GM21423 (cell line): ENCODE data around the gene FKBP2.

Source experiments
- ATAC-seq: cut with Tn5 transposase; IDR thresholded peaks from one replicate; pipeline ENCODE4 v1.9.1; 2021; ENCODE audit warnings: mild to moderate bottlenecking, moderate library complexity; ENCODE audit not compliant: unreplicated experiment

FKBP2 gene

GRCh38 chr11:64260147-64260708, 19.3 kb downstream of the FKBP2 start:
- ATAC-seq: no peak

GRCh38 chr11:64261556-64262080, 20.7 kb downstream of the FKBP2 start:
- no peak for ATAC-seq

DNA sequence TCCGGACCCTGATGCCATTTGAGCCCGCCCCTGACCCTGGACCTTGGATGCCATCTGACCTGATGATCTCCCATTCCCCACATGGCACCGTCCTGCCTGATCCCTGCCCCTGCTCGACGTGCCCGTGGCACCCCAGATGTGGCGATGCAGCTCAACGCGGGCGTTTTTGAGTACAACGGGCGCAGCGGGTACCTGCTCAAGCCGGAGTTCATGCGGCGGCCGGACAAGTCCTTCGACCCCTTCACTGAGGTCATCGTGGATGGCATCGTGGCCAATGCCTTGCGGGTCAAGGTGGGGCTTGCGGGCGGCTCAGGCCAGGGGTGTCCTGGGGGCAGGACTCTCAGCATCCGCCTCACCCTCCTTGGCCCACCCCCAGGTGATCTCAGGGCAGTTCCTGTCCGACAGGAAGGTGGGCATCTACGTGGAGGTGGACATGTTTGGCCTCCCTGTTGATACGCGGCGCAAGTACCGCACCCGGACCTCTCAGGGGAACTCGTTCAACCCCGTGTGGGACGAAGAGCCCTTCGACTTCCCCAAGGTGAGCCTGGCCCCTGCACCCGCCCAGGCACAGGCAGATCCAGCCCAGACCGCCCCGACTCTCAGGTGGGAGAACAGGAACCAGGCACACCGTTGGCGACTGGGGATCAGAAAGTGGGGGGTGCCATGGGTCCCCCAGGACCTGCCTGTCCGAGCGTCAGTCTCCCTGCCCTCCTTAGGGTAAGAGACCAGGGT, 21.5 kb downstream of the FKBP2 start:
- no peak for ATAC-seq

DNA sequence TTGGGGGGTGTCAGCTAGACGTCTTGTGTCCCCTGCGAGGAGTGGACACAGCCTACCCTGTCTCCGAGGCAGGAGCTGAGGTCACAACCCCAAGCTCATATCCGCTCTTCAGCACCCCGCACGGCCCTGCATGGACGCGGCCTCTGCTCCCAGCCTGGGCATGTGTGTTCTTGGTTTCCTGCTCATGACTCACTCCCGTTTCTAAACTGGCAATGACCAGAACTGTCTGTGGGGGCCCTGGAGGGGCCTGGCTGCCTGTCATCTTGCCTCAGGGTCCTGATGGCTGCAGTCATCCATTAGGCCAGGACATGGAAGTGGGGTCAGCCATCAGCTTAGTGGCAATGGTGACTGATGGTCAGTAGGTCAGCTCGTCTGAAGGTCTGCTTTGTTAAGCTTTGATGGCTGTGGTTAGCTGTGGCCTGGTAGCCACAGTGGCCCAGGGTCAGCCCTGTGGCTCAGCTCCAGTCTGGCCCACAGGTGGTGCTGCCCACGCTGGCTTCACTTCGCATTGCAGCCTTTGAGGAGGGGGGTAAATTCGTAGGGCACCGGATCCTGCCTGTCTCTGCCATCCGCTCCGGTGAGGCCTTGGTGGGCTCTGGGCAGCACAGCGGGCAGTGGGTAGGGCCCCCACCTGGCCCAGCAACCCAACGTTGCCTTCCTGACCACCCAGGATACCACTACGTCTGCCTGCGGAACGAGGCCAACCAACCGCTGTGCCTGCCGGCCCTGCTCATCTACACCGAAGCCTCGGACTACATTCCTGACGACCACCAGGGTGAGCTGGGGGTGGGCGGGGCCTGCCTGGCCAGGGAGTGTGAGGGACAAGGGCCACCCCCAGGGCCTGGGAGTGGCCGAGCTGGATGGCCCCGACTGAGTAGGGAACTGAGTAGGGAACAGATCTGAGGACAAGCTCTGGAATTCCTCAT, 22.4 kb downstream of the FKBP2 start:
- no peak for ATAC-seq

DNA sequence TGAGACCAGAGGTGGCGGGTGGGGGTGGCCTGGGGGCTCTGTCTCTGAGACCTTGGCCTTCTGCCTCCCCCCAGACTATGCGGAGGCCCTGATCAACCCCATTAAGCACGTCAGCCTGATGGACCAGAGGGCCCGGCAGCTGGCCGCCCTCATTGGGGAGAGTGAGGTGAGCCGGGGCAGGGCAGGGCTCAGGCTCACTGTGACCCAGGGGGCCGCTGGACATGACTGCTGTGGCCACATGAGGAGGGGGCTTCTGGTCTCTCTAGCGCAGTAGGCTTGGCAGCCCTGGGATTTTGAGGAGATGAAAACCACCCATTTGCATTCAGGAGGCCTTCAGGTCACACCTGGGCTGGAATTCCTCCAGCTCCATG, 23.0 kb downstream of the FKBP2 start:
- no peak for ATAC-seq

DNA sequence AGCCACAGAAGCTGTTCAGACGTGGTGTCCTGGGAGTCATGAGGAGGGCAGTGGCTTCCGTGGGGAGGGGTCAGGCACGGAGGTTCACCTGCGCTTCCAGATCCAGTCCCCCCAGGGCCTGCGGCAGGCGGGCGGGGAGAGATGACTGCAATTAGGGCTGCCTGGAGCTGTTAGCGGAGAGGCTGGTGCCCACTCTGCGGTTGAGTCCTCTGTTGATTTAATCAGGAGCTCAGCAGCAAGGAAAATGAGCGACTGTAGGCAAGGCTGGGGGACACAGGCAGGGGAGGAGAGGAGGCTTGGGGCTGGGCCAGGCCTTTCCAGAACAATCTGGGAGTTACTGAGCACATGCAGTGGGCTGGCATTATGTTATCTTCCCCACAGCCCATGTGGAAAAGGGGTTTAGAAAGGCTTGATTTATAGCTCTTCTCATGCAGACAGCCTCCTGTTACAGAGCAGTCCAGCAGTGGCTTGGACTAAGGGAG, 23.5 kb downstream of the FKBP2 start:
- ATAC-seq: no peak

GRCh38 chr11:64265176-64266160, 24.6 kb downstream of the FKBP2 start:
- ATAC-seq: no peak

- no peak for ATAC-seq
Measured at GRCh38 chr11:64266339-64266738, 25.4 kb downstream of the FKBP2 start.

DNA sequence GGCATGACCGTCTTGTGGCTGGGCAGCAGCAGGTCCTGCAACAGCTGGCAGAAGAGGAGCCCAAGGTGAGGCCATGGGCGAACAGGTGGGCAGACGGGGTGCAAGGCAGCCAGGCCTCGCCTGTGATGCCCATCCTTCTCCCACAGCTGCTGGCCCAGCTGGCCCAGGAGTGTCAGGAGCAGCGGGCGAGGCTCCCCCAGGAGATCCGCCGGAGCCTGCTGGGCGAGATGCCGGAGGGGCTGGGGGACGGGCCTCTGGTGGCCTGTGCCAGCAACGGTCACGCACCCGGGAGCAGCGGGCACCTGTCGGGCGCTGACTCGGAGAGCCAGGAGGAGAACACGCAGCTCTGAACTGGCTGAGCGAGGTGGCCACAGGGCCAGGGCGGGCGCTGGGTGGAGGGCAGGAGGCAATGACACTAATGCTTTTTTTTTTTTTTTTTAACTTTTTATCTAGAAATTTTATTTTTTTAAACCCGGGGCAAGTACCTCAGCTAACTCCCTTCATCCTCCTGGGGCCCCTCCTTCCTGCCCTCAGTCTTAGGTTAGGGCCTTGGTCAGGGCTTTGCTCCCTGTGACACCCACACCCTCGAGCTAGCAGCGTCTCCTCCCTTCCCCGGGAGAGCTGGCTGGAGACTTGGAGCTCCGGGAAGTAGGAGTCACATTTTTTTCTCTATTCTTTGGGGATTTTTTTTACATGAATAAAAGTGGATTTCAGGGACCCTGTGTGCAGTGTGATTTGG, 26.5 kb downstream of the FKBP2 start:
- ATAC-seq: no peak

DNA sequence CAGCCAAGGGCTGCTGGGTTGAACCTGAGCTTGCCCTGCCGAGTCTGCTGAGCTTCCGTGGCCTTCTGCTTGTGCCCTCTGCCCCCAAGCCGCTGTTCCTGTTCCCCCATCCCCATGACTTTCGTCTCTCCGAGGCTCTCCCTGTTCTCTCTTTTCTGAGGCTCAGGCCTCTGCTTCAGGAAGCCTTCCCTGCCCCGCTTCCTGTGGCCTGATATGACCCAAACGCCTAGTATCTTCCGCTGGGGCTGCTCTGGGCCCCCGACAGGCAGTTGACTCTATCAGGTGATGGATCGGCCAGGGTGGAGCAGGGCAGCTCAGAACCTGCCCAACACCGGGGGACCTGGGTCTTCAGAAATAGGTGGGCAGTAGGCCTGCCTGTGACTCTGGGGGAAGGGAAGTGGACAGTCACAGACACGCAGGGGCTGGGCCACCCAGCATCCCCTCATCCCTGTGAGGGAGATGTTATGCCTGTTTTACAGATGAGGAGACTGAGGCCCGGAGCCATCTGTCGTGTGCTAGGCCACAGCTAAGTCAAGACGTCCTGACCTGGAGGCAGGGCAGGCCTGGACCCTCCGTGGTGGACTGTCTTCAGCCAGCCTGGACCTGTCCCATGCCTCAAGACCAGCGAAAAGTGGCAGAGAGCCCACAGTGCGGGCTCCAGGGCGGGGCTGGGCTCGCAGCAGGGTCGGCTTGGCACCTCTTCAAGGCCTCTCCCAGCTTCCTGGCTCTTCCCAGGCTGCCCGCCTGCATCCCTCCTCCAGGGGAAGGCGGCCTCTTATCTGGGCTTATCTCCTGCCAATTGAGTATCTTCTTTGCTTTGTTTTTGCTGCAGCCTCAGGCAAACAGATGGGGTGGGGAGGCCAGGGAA, 27.4 kb downstream of the FKBP2 start:
- ATAC-seq: no peak

GRCh38 chr11:64268893-64269539, 28.1 kb downstream of the FKBP2 start:
- peak; percentile 10 for ATAC-seq

GRCh38 chr11:64269540-64270220, 28.8 kb downstream of the FKBP2 start:
- ATAC-seq: peak; percentile 64

- ATAC-seq: no peak
Measured at GRCh38 chr11:64275031-64275800, 34.3 kb downstream of the FKBP2 start.

- ATAC-seq: no peak
Measured at GRCh38 chr11:64275841-64276240, 34.9 kb downstream of the FKBP2 start.

GRCh38 chr11:64276653-64277431, 35.9 kb downstream of the FKBP2 start:
- ATAC-seq: no peak

GRCh38 chr11:64278576-64279190, 37.8 kb downstream of the FKBP2 start:
- no peak for ATAC-seq
